KMS-11 (cell line): ENCODE data around the gene AATF.

ENCODE experiments used
- H2AFZ ChIP-seq: fragments of 200-600 bp; sonication (generic); 2 replicates; pipeline ENCODE4 v1.6.1; 2016; ENCODE audit warnings: antibody characterized with exemption, mixed run types, low read depth
- H3K27ac ChIP-seq: fragments of 200-600 bp; sonication (generic); 2 replicates; pipeline ENCODE4 v1.6.1; 2016; ENCODE audit warnings: mild to moderate bottlenecking, mixed run types
- H3K27me3 ChIP-seq: fragments of 200-600 bp; sonication (generic); 2 replicates; pipeline ENCODE4 v1.6.1; 2017; ENCODE audit warnings: mild to moderate bottlenecking, low read depth, mixed run types, moderate library complexity; ENCODE audit not compliant: insufficient read depth
- H3K36me3 ChIP-seq: fragments of 200-600 bp; sonication (generic); 2 replicates; pipeline ENCODE4 v1.6.1; 2017; ENCODE audit warnings: mild to moderate bottlenecking, mixed run types; ENCODE audit not compliant: insufficient read depth
- H3K4me1 ChIP-seq: fragments of 200-600 bp; sonication (generic); 2 replicates; pipeline ENCODE4 v1.6.1; 2016; ENCODE audit warnings: mild to moderate bottlenecking, low read depth, mixed run types; ENCODE audit not compliant: poor library complexity, severe bottlenecking
- H3K4me2 ChIP-seq: fragments of 200-600 bp; sonication (generic); 2 replicates; pipeline ENCODE4 v1.7.0; 2016; ENCODE audit warnings: mild to moderate bottlenecking, mixed run types
- H3K4me3 ChIP-seq: fragments of 200-600 bp; sonication (generic); IDR thresholded peaks from 2 replicates; pipeline ENCODE4 v1.6.1; 2017; ENCODE audit warnings: low read depth, low read length, mixed read lengths; ENCODE audit not compliant: insufficient read depth
- H3K79me2 ChIP-seq: fragments of 200-600 bp; sonication (generic); 2 replicates; pipeline ENCODE4 v1.6.1; 2016; ENCODE audit warnings: low read depth, mixed run types; ENCODE audit not compliant: insufficient read depth
- H3K9ac ChIP-seq: fragments of 200-600 bp; sonication (generic); 2 replicates; pipeline ENCODE4 v1.6.1; 2016; ENCODE audit warnings: mild to moderate bottlenecking, mixed run types
- H4K20me1 ChIP-seq: fragments of 200-600 bp; sonication (generic); 2 replicates; pipeline ENCODE4 v1.6.1; 2016; ENCODE audit warnings: mild to moderate bottlenecking, mixed run types; ENCODE audit not compliant: insufficient read depth
- TF ChIP-seq, protein P1 (sequence below): fragments of 200-600 bp; sonication (generic); conservative IDR thresholded peaks from 2 replicates; pipeline ENCODE4 v1.6.1; 2017; ENCODE audit warnings: low read depth, mild to moderate bottlenecking, antibody characterized with exemption, low read length, moderate library complexity, mixed read lengths

Gene AATF

DNA sequence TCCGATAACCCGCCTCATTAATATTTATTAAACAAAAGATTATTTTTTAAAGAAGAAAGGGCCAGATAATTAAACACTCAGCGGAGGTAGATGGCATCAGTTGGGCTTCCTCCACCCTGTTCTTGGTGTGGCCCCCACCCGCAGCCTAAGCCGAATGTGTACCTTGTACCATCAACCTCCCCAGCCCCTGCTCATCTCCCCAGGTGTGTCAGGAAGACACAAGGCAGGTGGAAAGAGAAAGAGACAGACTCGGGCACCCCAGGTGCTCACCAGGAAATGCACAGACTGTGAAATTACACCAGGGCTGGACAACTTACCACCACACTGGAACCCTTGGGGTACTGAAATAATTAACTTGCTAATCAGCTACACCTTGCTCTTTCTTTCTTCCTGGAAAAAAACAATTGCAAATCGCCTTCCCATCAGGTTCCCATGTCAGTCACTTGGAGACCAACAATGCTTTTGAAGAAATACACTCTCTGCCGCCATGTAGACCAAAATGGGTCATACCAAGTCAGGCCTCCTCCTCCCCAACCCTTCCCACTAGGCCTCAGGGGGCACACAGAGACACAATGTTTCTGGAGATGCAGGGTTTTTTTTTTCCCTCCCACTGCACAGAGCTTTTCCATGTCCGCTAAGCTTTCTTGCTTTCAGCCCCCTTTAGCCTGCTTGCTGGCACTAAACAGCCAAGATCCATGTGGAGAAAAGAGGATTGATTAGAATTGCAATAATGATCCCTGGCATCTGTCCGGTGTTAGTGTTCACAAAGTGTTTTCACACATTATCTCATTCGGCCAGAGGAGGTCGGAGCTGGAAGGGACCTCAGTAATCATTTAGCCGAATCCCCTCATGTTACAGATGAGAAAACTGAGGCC lies 20.0 kb upstream of the AATF start:
- no peak overlapping the region for H2AFZ ChIP-seq
- peaks cover 2% of the 10 kb centered on the region; the same call in 1 of the 2 replicates for H3K27me3 ChIP-seq
- H3K27ac ChIP-seq: no peak overlapping the region
- H3K9ac ChIP-seq: no peak overlapping the region
- H3K4me1 ChIP-seq: peaks cover 5% of the 10 kb centered on the region
- H3K79me2 ChIP-seq: no peaks in the 10 kb centered on the region
- no peak overlapping the region for H3K4me2 ChIP-seq
- no peaks in the 10 kb centered on the region for H4K20me1 ChIP-seq
- no peak overlapping the region for H3K4me3 ChIP-seq
- H3K36me3 ChIP-seq: no peaks in the 10 kb centered on the region
- TF ChIP-seq, protein P1, sequence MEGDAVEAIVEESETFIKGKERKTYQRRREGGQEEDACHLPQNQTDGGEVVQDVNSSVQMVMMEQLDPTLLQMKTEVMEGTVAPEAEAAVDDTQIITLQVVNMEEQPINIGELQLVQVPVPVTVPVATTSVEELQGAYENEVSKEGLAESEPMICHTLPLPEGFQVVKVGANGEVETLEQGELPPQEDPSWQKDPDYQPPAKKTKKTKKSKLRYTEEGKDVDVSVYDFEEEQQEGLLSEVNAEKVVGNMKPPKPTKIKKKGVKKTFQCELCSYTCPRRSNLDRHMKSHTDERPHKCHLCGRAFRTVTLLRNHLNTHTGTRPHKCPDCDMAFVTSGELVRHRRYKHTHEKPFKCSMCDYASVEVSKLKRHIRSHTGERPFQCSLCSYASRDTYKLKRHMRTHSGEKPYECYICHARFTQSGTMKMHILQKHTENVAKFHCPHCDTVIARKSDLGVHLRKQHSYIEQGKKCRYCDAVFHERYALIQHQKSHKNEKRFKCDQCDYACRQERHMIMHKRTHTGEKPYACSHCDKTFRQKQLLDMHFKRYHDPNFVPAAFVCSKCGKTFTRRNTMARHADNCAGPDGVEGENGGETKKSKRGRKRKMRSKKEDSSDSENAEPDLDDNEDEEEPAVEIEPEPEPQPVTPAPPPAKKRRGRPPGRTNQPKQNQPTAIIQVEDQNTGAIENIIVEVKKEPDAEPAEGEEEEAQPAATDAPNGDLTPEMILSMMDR: no peak

DNA sequence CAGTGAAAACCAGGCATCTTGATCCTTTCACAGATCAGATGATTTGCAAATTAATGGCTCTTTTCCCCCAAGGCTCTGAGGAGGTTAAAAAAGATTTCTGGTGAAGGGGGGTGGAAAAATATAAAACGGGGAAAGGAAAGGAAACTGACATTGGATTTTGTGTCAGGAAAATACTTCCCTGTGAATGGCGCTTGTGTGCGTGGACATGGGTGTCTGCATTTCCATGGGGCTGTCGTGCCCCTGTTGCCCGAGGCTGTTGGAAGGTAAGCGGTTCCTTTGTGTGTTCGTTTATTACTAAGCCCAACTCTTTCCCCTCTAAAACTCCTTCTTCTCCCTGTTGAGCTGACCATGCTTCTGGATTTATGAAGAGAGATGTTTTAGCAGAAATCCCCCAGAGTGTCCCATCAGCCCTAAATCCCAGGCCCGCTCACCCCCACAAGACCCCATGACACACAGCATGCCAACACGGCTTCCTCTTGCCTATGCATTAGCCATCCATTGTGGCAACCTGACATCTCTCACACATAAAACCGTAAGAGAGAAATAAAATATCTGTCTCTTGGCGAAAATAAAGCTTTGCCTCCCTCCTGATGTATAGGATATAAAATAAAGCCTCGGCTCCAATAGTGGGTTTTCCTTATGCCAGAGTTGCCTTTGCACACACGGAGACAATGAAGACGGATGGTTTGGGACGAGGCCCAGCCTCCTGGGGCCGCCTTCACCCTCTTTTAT lies 18.7 kb upstream of the AATF start:
- Histone ChIP-seq H3K79me2 (no peaks in the 10 kb centered on the region), H4K20me1 (no peaks in the 10 kb centered on the region), H3K27ac (no peak overlapping the region), H3K4me1 (peaks cover 5% of the 10 kb centered on the region), H3K27me3 (peaks cover 15% of the 10 kb centered on the region), H3K4me2 (no peak overlapping the region), H3K4me3 (no peak overlapping the region), H2AFZ (no peak overlapping the region), H3K9ac (no peak overlapping the region), H3K36me3 (no peaks in the 10 kb centered on the region)
- TF ChIP-seq, protein P1: no peak

DNA sequence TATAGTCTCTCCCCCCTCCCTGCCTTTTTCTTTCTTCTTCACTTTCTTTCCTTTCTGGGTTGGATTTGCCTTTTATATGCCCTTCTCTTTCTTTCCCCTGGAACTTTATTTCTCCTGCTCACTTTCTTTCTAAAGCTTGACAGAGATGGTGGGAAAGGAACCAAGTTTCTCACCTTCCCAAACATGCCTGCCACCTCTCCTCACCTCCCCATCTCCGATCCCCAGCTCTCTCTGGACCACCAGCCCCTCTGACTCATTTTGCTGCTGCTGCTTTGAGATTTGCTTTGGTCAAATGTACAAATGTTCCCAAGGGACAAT lies 18.2 kb upstream of the AATF start:
- Histone ChIP-seq H3K36me3 (no peaks in the 10 kb centered on the region), H3K27ac (no peak overlapping the region), H3K4me3 (no peak overlapping the region), H3K4me1 (peaks cover 5% of the 10 kb centered on the region), H3K9ac (no peak overlapping the region), H3K27me3 (peaks cover 20% of the 10 kb centered on the region), H2AFZ (no peak overlapping the region), H3K4me2 (no peak overlapping the region), H3K79me2 (no peaks in the 10 kb centered on the region), H4K20me1 (no peaks in the 10 kb centered on the region)
- TF ChIP-seq, protein P1: no peak

DNA sequence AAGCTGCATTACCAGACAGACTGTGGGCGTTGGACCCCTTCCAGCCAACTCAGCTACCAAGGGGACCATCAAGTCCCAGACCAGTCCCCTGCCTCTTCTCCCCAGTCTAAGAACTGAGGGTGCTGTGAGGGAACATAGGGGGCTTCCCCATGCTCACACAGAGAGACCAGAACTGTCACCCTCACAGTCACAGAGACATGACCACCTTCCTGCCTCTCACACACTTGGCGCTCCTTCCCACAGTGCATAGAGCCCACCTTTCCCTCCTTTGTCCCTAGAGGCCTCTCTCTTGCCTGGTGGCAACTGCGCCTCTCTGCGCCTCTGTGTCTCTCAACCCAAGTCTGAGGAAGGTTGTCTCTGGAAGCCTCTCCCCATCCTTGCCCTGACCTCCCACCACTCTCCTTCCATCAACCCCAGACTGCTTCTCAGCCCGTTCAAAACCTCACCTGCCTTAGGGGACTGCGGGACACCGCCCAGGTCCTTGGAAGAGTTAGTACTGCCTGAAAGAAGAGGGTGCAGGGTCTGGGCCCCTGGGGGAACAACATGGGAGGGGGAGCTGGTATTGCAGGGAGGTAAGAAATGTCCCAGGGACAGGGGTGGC lies 17.6 kb upstream of the AATF start:
- no peak overlapping the region for H2AFZ ChIP-seq
- H3K27me3 ChIP-seq: peaks cover 27% of the 10 kb centered on the region
- H3K4me2 ChIP-seq: no peak overlapping the region
- H3K4me1 ChIP-seq: peaks cover 5% of the 10 kb centered on the region
- no peaks in the 10 kb centered on the region for H4K20me1 ChIP-seq
- H3K27ac ChIP-seq: no peak overlapping the region
- H3K9ac ChIP-seq: no peak overlapping the region
- no peaks in the 10 kb centered on the region for H3K36me3 ChIP-seq
- no peaks in the 10 kb centered on the region for H3K79me2 ChIP-seq
- TF ChIP-seq, protein P1: no peak
- H3K4me3 ChIP-seq: no peak overlapping the region
